B cell (primary cell): Measurements from ENCODE around the gene OR52N4. TPM values are rescaled to one million over a fixed set of nuclear protein-coding genes. Genes with fewer than 3 reads are reported as not detected.

Experiments
- ATAC-seq: fragments of 200-7000 bp; cut with Tn5 transposase; one replicate; pipeline ENCODE4 v1.10.0; 2021; ENCODE audit warnings: low read depth, mild to moderate bottlenecking, moderate number of reproducible peaks, moderate library complexity
- CTCF ChIA-PET: fragments of 350-600 bp; sonication (Branson Sonifier 250); formaldehyde crosslinking; loops from one replicate; lab custom pipeline; 2021; ENCODE audit warnings: antibody characterized with exemption, inconsistent platforms; lab: Charles Lee
- POLR2A ChIA-PET: fragments of 350-600 bp; sonication (Branson Sonifier 250); formaldehyde crosslinking; loops from one replicate; lab custom pipeline; 2021; ENCODE audit warnings: antibody characterized with exemption; lab: Charles Lee
- DNase-seq: peaks from one replicate; pipeline ENCODE4 v3.0.0; 2013
- H2AFZ ChIP-seq: 2 replicates; pipeline ENCODE4 v1.6.1; 2012; ENCODE audit warnings: mild to moderate bottlenecking, low read depth, low read length; ENCODE audit not compliant: insufficient read depth, poor library complexity, severe bottlenecking
- H3K27ac ChIP-seq, 2 donors: 1 replicate in 1 of 2; 2 replicates in 1 of 2; pipeline ENCODE4 v1.5.1; 2012 to 2013; ENCODE audit warnings: low read length in 2 of 2, mild to moderate bottlenecking in 2 of 2, moderate library complexity in 1 of 2
- H3K27me3 ChIP-seq, 4 experiments: fragments of 200-600 bp in 1 of 4; sonication (generic) in 1 of 4; replicated peaks in 1 of 4; 1 replicate in 2 of 4; 2 replicates in 2 of 4; pipeline versions ENCODE4 v1.6.1 to v1.7.0; 2013 to 2016; ENCODE audit warnings: low read length in 3 of 4, mild to moderate bottlenecking in 2 of 4, mixed read lengths in 1 of 4, moderate library complexity in 1 of 4; ENCODE audit not compliant: insufficient read depth in 4 of 4, control insufficient read depth in 3 of 4; ENCODE audit errors: control extremely low read depth in 1 of 4
- H3K36me3 ChIP-seq, 2 experiments: replicated peaks in 1 of 2; 1 replicate in 1 of 2; 2 replicates in 1 of 2; pipeline versions ENCODE4 v1.6.1 to v1.7.1; 2013; ENCODE audit warnings: low read length in 1 of 2; ENCODE audit not compliant: insufficient read depth in 2 of 2, control insufficient read depth in 1 of 2; ENCODE audit errors: control extremely low read depth in 1 of 2, extremely low read depth in 1 of 2
- H3K4me1 ChIP-seq, 2 donors: fragments of 200-600 bp in 1 of 2; sonication (generic) in 1 of 2; 1 replicate in 1 of 2; 2 replicates in 1 of 2; pipeline versions ENCODE4 v1.5.1 to v1.6.1; 2013 to 2017; ENCODE audit warnings: low read length in 2 of 2; ENCODE audit not compliant: control insufficient read depth in 2 of 2, insufficient read depth in 2 of 2
- H3K4me2 ChIP-seq: replicated peaks from 2 replicates; pipeline ENCODE3; 2012; ENCODE audit warnings: mild to moderate bottlenecking, low read depth, low read length; ENCODE audit not compliant: poor library complexity, severe bottlenecking
- H3K4me3 ChIP-seq, 5 experiments: fragments of 200-600 bp in 1 of 5; sonication (generic) in 1 of 5; 1 replicate in 3 of 5; 2 replicates in 2 of 5; pipeline versions ENCODE4 v1.5.1 to v1.7.0; 2011 to 2016; ENCODE audit warnings: low read length in 4 of 5, mild to moderate bottlenecking in 4 of 5, low read depth in 2 of 5, control low read depth in 1 of 5, moderate library complexity in 1 of 5; ENCODE audit not compliant: insufficient read depth in 1 of 5; ENCODE audit errors: control extremely low read depth in 1 of 5, extremely low read depth in 1 of 5
- H3K79me2 ChIP-seq: fragments of 200-600 bp; sonication (generic); one replicate; pipeline ENCODE4 v1.6.0; 2016; ENCODE audit warnings: low read length; ENCODE audit not compliant: control insufficient read depth, insufficient read depth
- H3K9ac ChIP-seq: fragments of 200-600 bp; sonication (generic); 2 replicates; pipeline ENCODE4 v1.6.1; 2017; ENCODE audit warnings: mild to moderate bottlenecking, low read length, moderate library complexity
- H3K9me3 ChIP-seq, 3 donors: one replicate each; pipeline versions ENCODE4 v1.6.1 to v1.7.1; 2013; ENCODE audit warnings: low read length in 2 of 3; ENCODE audit not compliant: control insufficient read depth in 2 of 3, insufficient read depth in 1 of 3; ENCODE audit errors: control extremely low read depth in 1 of 3
- H4K20me1 ChIP-seq: 2 replicates; pipeline ENCODE4 v1.6.0; 2012; ENCODE audit warnings: mild to moderate bottlenecking, low read length; ENCODE audit not compliant: insufficient read depth, control insufficient read depth, poor library complexity, severe bottlenecking
- H3K27ac Mint-ChIP-seq: one replicate; pipeline ENCODE4 v1.8.0; 2021; ENCODE audit warnings: mixed read lengths
- H3K27me3 Mint-ChIP-seq: one replicate; pipeline ENCODE4 v1.8.0; 2021; ENCODE audit warnings: mixed read lengths
- H3K4me1 Mint-ChIP-seq: one replicate; pipeline ENCODE4 v1.8.0; 2021; ENCODE audit warnings: mixed read lengths
- H3K4me3 Mint-ChIP-seq: one replicate; pipeline ENCODE4 v1.8.0; 2021; ENCODE audit warnings: mixed read lengths
- H3K9me3 Mint-ChIP-seq: one replicate; pipeline ENCODE4 v1.8.0; 2022; ENCODE audit warnings: mixed read lengths; ENCODE audit not compliant: insufficient read depth
- CTCF ChIP-seq: fragments of 200-600 bp; IDR thresholded peaks from one replicate; pipeline ENCODE4 v1.8.0; 2022; ENCODE audit warnings: antibody characterized with exemption, mild to moderate bottlenecking
- EZH2 ChIP-seq: IDR thresholded peaks from 2 replicates; pipeline ENCODE4 v1.6.1; 2012; ENCODE audit warnings: borderline replicate concordance, low read depth, mild to moderate bottlenecking, moderate library complexity, low read length; ENCODE audit not compliant: insufficient read depth, poor library complexity, severe bottlenecking
- WGBS: methylation state at CpG from one replicate; pipeline ENCODE4 v1.1.5; 2013; ENCODE audit warnings: missing lambda C conversion rate; ENCODE audit not compliant: insufficient coverage; 5-methylcytosine and 5-hydroxymethylcytosine counted together
- intact Hi-C: fragments of 100-400 bp; cut with micrococcal nuclease; formaldehyde crosslinking; loops from one replicate; pipeline ENCODE4 v1.10.0; 2022
- polyA plus RNA-seq: library from polyadenylated mRNA; depleted of rRNA; stranded (reverse); fragments of >200 nt; gene quantifications from 2 replicates; pipeline ENCODE4 v1.2.3, GENCODE V29; 2012
- total RNA-seq, 2 donors: library from RNA; stranded (reverse); fragments of 120-200 nt in 1 of 2; gene quantifications; 1 replicate in 1 of 2; 2 replicates in 1 of 2; pipeline versions ENCODE4 v1.2.3 to v1.2.4, GENCODE V29; 2013 to 2022

The OR52N4 gene
- total and polyA plus RNA-seq, 2 donors (not counting 1 experiment from before 2014, with no cell fraction given), result 2.1 to 10.3 TPM

DNA sequence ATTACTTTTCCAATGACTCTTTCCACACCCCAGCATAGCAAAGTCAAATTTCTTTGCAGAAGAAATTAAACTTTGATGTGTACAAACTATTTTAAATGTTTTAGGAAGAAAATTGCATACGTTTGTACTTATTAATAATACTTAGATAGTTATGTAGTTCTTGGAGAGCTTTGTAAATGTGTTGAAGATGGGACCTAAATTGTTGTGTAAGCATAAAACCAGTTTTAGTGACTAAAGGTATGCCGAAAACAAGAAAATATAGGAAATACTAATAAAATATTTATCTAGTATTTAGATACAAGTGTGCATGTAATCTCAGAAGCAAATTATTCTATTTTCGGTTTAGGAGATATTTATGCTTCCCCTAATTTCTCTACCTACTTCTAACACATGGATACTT, 4.2 kb upstream of the OR52N4 start:
- Histone ChIP-seq H2AFZ (no peak overlapping the region), H3K9me3 (no peaks in the 10 kb centered on the region), H3K4me2 (no peak overlapping the region), H4K20me1 (no peaks in the 10 kb centered on the region), H3K4me3 (no peak overlapping the region), H3K27ac (no peak overlapping the region), H3K36me3 (no peaks in the 10 kb centered on the region), H3K4me1 (no peaks in the 10 kb centered on the region), H3K79me2 (no peaks in the 10 kb centered on the region), H3K27me3 (no peaks in the 10 kb centered on the region), H3K9ac (no peak overlapping the region)
- whole genome bisulfite sequencing, result no CpG with 5 or more reads among the region's 3 CpGs
- no peak for DNase-seq
- no peak overlapping the region for H3K4me3 Mint-ChIP-seq
- no peak overlapping the region for H3K27ac Mint-ChIP-seq
- H3K9me3 Mint-ChIP-seq, result no peaks in the 10 kb centered on the region
- no peak for ATAC-seq
- intact Hi-C loops, result no loop called here
- ChIA-PET CTCF (interaction anchor here (1.1 kb wide), 1 partner anchor 65 kb away, joined by 4 read pairs; the partner anchor contains the start of gene TRIM5), POLR2A (no interaction called here)
- TF ChIP-seq CTCF, result no peak
- no peaks in the 10 kb centered on the region for H3K27me3 Mint-ChIP-seq
- no peaks in the 10 kb centered on the region for H3K4me1 Mint-ChIP-seq

- ChIA-PET POLR2A (no interaction called here), CTCF (no interaction called here)
- Histone ChIP-seq H3K36me3 (no peaks in the 10 kb centered on the region), H3K79me2 (no peaks in the 10 kb centered on the region), H3K4me1 (no peaks in the 10 kb centered on the region), H2AFZ (no peak overlapping the region), H3K9ac (no peak overlapping the region), H3K27me3 (no peaks in the 10 kb centered on the region), H3K4me3 (no peak overlapping the region), H3K27ac (no peak overlapping the region), H3K9me3 (no peaks in the 10 kb centered on the region), H3K4me2 (no peak overlapping the region), H4K20me1 (no peaks in the 10 kb centered on the region)
- ATAC-seq, result no peak
- intact Hi-C loops, result no loop called here
- H3K4me3 Mint-ChIP-seq, result no peak overlapping the region
- DNase-seq, result no peak
- H3K4me1 Mint-ChIP-seq, result no peaks in the 10 kb centered on the region
- no peaks in the 10 kb centered on the region for H3K9me3 Mint-ChIP-seq
- H3K27ac Mint-ChIP-seq, result no peak overlapping the region
- WGBS, result 78% methylated on average over 1 of the region's 1 CpG
- TF ChIP-seq CTCF (no peak), EZH2 (no peak)
- H3K27me3 Mint-ChIP-seq, result no peaks in the 10 kb centered on the region
These were observed 13.0 kb downstream of the OR52N4 start for GRCh38 chr11:5767056-5767455.
